Erythroblast (primary cell): ENCODE measurements around the gene STX18.
"Not testable (repeated sequence)": the region's sequence is repeated elsewhere in the genome, so short reads cannot be mapped to it uniquely, and the experiment has no call there.

Experiments
- DNase-seq, 2 experiments: peaks; one replicate each; lab custom pipeline; 2025; lab: John Stamatoyannopoulos, UW
- GATA1 ChIP-seq: IDR thresholded peaks from 2 replicates; pipeline ENCODE4 v1.6.1; 2011; ENCODE audit warnings: low read depth, mild to moderate bottlenecking, control low read depth, low read length, moderate library complexity
- POLR2A ChIP-seq: IDR thresholded peaks from 2 replicates; pipeline ENCODE4 v1.6.1; 2011; ENCODE audit warnings: mild to moderate bottlenecking, low read length

Gene STX18

DNA sequence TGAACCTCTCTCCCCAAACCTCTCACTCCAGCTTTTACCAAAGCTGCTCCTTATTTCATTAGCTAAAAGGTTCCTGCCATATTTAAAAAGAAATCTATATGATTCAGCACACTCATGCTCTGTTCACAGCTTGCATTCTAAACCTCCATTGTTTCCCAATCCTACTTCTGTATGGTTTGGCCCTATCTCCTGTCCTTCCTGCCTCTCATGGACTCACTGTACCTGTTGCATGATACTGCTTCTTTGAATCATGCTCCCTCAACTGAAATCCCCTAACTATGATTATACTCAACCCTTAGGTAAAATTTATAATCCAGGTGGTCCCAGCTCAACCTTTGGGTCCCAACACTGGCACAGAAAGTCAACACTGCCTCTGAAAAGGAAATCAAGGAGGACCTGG is 6.3 kb downstream of the STX18 start:
- TF ChIP-seq GATA1 (no peak), POLR2A (no peak)
- DNase-seq = peak in 1 of 2 experiments; percentile 16

- no peak for TF ChIP-seq POLR2A
- no peak for DNase-seq
These were observed 7.2 kb downstream of the STX18 start for GRCh38 chr4:4534515-4535145.

DNA sequence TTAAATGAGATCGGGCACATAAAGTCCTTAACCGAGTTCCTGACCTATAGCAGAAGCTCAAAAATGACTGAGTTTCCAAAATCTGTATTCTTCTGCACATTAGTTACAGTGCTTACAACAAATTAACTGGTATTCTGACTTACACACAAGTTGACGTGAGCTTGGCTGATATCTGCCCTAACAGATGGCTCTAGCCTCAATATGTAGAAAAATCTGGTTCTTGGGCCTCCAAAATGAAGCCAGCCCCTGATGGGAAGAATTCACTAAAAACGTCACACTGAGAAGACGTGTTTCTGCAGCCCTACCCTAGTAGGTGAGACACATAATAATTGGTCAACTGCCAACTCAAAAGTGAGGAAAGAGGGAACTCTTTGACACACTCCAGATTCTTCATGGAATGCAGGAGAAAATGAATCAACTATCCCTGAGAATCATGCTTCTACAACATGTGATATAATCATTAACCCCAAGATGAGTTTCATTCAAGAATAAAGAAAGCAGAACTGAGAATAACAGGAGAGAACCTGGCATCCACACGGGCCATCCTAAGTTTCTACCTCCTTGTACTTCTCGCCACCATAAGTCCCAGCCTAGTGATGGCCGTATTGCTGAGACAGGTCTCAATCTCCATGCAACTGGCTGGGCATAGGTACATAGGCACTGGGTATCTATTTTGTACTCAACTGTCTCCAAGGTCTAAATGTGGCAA is 8.2 kb downstream of the STX18 start:
- TF ChIP-seq POLR2A (no peak), GATA1 (no peak)
- peak; percentile 53 to 54 for DNase-seq

DNA sequence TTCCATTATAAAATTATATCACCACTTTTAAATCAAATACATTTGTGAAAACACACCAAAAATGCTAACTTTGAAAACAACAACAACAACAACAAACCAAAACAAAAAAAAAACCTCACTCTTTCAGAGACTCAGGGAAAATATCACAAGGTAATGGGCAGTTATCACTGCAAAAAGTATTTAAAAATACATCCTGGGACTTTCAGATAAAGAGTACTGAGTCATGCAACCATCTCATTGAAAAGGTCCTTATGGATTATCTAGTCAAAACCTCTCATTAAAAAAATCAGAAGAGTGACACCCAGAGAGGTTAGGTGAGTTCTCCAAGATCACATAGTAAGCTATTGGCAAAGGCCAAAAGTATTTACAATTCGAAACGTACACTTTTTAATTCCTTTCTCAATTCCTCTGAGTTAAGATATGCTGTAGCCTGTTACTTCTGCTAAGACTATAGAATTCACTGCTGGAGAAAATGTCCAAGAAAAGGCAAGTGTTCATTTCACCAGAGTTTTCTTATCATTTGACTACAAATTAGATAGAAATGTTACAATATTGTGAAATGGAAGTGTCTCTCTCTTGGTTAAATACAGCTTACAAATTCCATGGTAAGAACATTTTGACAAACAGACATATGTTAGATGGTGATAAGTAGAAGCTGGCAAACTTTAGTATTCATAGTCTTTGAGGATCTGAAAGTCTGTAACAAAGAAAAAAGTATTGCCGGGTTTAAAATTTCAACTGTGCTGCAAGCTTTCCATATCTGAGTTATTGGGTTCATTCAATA is 9.3 kb downstream of the STX18 start:
- TF ChIP-seq POLR2A = no peak
- no peak for TF ChIP-seq GATA1
- DNase-seq = peak; percentile 83 to 86

DNA sequence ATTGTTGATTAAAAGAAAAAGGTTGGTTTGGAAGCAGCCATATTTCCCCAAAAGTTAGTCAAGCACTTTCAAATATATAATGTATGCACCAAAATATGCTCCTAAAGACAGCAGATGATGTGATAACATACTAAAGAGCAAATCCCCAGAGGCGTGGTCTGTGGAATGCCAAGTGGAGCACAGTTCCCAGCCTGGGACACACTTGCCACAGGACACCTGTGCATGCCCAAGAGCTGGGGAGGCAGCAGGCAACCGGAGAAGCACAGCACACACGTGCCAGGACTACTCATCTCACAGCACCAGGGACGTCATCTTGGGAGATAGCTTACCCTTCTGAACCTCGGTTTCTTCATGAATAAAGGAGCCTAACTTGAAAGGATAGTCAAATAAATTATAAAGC is 12.5 kb downstream of the STX18 start:
- TF ChIP-seq GATA1 (no peak), POLR2A (no peak)
- DNase-seq = no peak

DNA sequence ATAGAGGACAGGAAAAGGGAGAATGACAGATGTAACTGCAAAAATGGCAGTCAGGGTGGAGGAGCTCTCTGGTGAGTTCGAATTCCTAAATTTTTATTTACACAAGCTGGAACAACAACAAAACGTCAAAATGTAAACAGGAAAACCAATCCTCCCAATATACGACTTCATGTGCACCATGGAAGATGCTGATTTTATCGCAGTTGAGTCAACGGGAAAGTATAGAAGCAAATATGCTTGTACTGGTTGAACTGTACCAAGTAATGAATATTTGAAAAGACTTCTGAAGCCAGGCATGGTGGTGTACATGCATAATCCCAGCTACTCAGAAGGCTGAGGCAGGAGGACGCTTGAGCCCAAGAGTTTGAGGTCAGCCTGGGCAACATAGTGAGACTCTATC is 15.4 kb downstream of the STX18 start:
- no peak for DNase-seq
- no peak for TF ChIP-seq GATA1
- TF ChIP-seq POLR2A = no peak

- peak; percentile 63 to 64 for DNase-seq
- TF ChIP-seq GATA1 (no peak), POLR2A (no peak)
These were observed 17.5 kb downstream of the STX18 start for GRCh38 chr4:4524364-4524763.

- TF ChIP-seq GATA1 (no peak), POLR2A (no peak)
- no peak for DNase-seq
These were observed 20.1 kb downstream of the STX18 start for GRCh38 chr4:4521731-4522130.

DNA sequence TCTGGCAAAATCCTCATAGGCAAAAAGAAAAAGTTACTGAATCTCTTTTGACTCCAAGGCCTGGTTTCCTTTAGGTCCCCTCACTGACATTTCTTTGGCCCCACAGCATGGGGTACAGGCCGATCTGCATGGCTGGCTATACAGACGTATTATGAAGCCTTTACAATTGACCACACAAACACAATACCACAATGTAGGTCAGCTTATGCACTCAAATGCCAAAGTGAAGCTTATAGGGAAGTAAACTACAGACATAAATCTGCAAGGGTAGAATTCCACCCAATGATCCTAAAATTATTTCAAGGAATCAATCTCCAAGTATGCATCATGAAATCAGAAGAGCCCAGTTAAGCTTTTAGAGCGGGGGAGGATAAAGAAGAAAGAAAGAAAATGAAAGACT is 20.7 kb downstream of the STX18 start:
- DNase-seq = no peak
- TF ChIP-seq GATA1 = no peak

GRCh38 chr4:4519297-4519894 is 22.5 kb downstream of the STX18 start:
- peak in 1 of 2 experiments; percentile 21 for DNase-seq
- no peak for TF ChIP-seq GATA1
- TF ChIP-seq POLR2A = no peak

- DNase-seq = no peak
- TF ChIP-seq GATA1 = no peak
- TF ChIP-seq POLR2A = no peak
These were observed 23.1 kb downstream of the STX18 start for GRCh38 chr4:4518747-4519146.

DNA sequence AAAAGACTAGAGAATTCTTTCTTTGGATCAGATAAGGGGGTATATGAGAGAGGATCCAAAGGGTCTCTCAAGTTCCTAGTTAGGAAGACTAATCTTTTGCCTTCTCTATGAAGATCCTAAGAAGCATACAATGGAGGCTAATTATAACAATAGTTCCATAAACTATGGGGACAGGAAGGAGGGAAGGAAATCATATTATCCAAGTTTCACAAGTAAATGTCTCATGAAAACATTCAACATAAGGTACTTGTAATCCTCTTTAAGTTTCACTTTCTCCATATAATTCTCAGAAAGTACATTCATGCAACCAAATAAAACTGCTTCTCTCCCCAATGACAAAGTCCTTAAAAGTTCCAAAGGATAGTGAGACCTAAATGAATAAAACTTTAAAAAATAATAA is 27.1 kb downstream of the STX18 start:
- DNase-seq = no peak
- no peak for TF ChIP-seq POLR2A
- no peak for TF ChIP-seq GATA1

GRCh38 chr4:4512282-4512681 is 29.6 kb downstream of the STX18 start:
- TF ChIP-seq GATA1 (no peak), POLR2A (no peak)
- DNase-seq = no peak

DNA sequence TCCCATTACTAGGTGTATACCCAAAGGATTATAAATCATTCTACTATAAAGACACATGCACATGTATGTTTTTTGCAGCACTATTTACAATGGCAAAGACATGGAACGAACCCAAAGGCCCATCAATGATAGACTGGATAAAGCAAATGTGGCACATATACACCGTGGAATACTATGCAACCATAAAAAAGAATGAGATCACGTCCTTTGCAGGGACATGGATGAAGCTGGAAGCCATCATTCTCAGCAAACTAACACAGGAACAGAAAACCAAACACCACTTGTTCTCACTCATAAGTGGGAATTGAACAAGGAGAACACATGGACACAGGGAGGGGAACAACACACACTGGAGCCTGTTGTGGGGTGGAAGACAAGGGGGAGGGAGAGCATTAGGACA is 31.2 kb downstream of the STX18 start:
- not testable (repeated sequence) for DNase-seq
